Right renal pelvis (tissue), 4 donors: ENCODE data around the gene VGLL4. TPM values are rescaled to one million over a fixed set of nuclear protein-coding genes. Genes with fewer than 3 reads are reported as not detected.

Source experiments
- DNase-seq, 4 donors: peaks; one replicate each; pipeline ENCODE4 v3.0.0-alpha.2; 2013; ENCODE audit warnings: low read depth in 4 of 4, low spot score in 3 of 4, missing footprints in 1 of 4
- polyA plus RNA-seq, 4 donors: library from polyadenylated mRNA; unstranded; fragments of 120-200 nt; gene quantifications; one replicate each; pipeline ENCODE4 v1.2.1, GENCODE V29; 2013; ENCODE audit not compliant: insufficient read length in 4 of 4

VGLL4 gene
- polyA plus RNA-seq, 4 donors: 109 to 122 (median 116) TPM

DNA sequence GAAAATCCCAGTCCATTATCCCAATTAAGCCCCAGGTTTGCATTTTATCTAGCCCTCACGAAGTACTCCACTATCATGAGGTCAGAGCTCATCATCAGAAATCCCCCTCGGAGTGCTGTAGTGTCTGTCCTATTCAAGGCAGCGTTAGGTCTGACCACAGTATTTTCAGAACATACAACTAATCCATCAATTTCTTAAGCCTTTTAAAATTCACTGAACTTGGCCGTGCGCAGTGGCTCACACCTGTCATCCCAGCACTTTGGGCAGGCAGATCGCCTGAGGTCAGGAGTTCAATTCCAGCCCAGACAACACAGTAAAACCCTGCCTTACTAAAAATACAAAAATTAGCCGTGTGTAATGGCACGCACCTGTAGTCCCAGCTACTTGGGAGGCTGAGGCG is 11.9 kb downstream of the VGLL4 start:
- no peak for DNase-seq

DNA sequence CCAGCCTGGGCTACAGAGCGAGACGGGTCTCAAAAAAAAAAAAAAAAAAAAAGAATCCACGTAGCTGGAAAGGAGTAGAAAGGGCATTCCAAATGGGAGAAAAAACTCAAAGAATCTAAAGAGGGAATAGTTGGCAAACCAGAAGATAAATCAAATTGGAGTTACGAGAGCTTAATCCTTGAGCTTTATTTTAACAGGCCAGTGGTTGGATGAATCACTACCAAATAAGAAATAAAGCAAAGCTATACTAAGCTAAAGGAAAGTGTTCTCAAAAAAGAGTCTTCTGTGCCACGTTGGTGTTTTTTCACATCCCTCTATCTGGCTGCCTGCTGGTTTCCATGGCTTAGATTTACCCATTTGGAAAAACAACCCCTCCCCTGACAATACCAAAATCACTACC is 14.0 kb downstream of the VGLL4 start:
- DNase-seq: no peak

DNA sequence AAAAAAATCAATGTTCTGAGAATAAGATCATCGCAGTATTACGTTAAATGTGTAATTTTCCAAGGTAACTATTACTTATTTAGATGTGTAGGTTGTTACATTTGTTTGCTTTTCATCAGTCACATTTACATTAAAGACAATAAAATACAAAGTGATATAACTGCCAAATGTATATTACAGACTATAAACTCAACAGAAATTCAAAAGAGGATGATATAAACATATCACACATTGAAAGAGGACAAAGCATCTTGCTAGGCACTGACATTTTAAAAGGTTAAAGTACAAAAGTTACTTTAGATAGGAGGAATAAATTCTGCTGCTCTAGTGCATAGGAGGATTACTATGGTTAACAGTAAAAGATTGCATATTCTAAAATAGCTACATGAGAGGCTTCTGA is 16.1 kb downstream of the VGLL4 start:
- no peak for DNase-seq

- no peak for DNase-seq
Observed at GRCh38 chr3:11626084-11626463, 17.6 kb downstream of the VGLL4 start.

DNA sequence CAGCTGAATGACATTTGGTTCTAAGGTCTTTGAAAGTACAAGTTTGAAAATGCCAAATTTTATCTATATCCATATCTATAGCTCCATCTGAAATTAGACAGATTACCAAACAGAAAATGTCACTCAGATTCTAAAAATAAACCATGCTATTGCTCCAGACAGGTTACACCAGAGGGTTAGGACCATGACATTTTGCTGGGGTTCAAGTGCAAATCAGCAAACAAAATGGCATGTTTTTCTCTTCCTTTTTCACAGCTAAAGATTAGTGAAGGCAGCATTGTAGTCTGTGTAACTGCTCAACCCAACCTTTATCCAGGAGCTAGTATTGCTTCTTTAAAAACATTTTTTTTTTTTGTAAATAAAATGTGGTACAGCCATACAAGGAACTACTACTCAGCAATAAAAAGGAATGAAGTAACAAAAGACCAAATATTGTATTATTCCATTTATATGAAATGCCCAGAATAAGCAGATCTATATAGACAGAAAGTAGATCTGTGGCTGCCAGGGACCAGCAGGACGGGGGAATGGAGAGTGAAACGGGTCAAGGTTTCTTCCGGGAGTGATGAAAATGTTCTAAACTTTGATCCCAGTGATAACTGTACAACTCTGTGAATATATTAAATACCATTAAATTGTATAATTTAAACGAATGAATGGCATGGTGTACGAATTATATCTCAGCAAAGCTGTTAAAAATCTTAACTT is 18.2 kb downstream of the VGLL4 start:
- DNase-seq: no peak

DNA sequence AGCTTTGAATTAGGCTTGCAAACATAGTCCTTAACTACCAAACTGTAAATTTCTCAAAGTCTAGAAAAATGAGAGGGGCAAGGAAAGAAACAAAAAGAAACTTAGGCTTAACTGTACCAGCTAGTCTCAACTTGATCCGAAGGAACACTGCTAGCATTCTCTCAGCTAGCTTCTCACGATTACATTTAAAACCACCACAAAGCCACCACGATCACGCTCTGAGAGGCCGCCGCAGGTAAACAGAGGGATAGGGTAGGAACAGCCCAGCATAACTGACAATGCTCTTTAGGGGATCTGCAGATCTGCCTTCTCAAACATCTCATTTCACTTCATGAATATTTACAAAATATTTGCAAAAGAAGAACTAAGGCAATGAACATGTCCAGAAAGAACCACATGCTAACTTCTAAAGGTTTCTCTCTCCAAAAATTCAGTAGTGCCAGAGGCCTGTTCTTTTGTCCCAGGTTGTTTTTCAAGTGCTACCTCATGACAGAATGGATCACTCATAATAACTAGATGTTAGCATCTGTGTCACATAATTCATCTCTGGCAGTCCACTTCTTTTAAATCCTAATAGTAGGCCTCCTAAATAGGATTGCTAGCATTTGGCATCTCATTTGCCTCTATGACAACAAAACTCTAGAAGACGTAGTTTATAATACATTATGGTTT is 18.9 kb downstream of the VGLL4 start:
- no peak for DNase-seq

DNA sequence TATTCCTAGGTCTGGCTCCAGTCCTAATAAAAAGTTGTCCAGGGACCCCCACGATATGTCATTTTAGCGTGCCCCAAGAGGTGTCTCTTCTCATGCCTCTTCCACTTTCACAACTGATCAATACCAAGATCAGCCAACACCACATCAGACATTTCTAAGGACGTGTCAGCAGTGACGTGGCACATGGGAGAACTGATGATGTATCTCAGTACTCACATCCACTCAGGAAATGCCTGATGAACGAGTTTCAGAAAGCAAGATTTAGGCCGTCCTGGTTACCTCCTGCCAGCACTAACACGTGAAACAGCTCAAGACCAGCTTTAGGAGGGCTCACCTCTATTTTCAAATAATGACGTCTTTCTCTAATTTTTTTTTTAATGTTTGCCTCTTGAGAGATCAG is 19.6 kb downstream of the VGLL4 start:
- no peak for DNase-seq

DNA sequence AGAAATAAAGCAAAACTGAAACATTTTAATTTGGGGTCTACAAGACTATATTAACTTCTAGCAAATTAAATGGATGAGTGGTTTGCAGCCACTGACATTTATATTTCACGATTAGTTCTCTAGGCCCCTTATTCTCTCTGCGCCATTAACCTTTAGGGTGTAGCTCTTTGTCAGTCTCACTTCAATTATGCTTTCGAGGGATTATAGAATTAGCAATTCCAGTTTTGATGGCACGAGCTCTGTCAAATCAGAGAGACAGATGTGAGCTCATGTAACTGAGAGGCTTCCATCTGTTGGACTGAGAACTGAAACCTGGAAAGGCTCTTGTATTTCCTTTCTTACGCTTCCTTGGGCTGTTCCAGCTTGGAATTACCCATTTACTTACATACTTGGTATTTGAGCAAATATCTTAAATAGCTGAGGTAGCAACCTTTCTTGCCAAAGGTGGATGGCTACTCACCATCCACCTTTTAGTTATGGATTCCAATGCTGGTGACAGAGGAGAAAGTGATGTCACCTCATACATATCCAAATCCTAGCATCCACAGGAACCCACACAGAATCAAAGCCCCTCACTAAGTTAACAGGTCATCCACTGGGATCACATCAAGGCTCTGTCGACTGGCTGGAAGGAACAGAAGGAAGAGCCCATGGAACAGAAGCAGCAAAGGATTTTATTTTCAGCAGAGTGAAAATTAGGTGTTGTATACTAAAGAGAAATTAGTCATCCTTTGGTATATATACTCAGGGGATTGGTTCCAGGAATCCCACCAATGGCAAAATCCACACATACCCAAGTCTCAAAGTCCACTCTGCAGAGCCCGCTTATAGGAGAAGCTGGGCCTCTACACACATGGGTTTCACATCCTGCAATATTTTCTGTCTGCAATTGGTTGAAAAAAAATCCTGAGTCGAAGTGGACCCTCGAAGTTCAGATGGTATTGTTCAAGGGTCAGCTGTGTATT is 20.8 kb downstream of the VGLL4 start:
- no peak for DNase-seq

GRCh38 chr3:11621077-11621476 is 22.6 kb downstream of the VGLL4 start:
- no peak for DNase-seq

GRCh38 chr3:11619946-11620652 is 23.6 kb downstream of the VGLL4 start:
- DNase-seq: no peak

- no peak for DNase-seq
Observed at GRCh38 chr3:11619461-11619860, 24.3 kb downstream of the VGLL4 start.

DNA sequence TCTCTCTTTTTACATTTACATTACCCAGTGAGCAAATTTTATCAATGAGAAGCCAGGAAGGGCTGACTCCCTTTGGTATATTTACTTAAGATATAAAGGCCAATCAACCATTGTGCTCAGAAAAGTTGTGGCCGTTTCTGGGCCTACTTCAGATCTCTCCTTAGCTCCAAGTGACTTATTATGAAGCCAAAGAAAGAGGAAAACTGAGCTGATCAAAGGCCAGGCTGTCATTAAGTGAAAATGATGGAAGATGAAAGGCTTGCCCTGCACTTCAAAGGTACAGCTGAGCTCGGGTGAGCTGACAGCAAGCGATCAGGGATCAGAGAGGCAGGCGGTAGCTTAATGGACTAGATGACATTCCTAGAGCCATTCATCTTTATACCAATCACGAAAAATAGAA is 24.8 kb downstream of the VGLL4 start:
- no peak for DNase-seq

- DNase-seq: no peak
Observed at GRCh38 chr3:11616551-11616950, 27.2 kb downstream of the VGLL4 start.

DNA sequence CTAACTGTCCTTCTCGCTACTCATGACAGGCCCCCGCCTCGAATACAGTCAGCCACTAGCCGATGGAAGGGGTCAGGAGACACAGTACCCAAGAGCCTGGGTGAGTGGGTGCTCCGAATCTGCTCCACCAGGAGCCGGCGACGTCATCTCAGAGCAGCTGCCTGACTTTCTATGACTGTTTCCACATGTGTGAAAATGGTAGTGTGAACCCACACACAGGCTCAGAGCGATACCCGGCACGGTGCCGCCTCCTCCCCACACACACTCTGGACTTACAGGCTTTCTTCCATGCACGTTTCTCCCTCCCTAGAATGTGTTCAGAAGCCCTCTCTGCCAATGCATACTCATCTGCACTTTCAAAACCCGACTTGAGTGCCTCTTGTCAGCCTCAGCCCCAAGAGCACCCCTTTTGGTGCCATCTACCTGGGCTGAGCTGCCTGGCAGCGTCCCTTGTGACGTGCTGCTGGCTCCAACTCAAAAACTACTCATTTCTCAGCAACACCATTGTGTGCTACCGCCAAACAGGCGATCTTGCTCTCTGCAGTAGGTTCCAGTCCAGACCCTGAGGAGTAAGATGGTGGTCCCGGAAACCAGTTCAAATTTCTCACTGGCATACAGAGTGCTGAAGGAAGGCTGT is 29.7 kb downstream of the VGLL4 start:
- DNase-seq: no peak

DNA sequence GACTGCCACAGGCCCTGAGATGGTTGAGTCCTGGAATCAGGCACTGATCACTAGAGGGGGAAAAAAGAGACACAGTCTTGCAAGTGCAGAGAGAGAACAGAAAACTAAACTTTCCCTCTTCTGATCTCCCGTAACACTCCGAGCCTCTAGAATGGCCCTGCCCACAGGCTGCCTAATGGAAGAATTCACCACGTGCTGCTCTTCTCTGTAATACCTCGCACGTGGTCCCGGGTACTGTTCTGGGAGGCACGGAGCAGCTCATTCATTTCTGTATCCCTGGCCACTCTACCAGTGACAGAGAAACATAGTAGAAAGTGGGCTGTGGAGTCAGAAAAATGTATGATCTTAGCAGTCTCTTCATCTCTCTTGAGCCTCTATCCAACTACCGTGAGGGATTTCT is 30.4 kb downstream of the VGLL4 start:
- DNase-seq: no peak

DNA sequence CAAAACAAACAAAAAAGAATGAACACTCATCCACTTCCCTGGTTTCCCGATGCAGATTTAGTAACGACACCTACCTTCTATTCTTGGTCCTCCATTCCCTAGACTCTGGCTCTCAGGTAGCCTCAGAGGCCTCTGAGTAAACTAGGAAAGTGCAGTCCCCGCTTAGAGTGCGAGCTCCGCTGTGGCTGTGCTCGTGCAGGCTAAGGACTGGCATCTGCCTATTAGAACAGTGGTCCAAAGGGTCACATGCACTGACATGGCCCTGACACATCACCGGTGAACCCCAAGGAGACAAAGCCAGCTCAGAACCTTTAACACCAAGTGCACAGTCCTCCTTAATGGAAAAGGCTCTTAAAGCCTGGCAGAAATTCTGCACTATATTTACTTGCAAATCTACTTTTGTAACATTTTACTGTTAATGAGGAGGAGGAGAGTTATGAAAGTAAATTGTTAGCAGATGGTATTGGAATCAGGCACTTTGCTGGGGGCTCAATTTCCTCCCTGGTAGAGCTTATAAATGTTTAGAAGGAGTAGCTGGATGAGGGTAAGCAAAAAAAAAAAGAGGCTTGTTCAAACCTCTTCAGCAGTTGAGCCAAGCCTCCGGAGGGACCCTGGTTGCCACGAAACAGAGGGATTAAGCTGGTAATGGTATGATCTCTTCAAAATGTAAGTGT is 31.1 kb downstream of the VGLL4 start:
- DNase-seq: no peak

DNA sequence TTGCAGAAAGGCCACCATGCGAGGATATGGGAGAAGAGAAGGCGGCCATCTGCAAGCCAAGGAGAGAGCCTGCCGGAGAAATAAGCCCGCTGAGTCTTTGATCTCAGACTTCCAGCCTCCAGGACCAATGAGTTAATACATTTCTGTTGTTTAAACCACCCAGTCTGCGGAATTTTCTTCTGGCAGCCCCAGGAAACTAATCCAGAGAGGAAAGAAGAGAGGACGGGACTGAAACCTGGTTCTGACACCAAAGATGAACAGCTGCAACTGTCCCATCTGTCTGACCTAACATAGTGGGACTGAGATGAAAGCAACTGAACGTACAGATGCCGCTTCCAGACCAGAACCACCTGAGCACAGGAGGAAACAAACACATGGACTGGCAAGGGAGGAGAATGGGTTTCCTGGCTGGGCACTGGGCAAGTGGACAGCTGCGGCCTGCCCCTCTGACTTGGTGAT is 32.3 kb downstream of the VGLL4 start:
- DNase-seq: no peak

GRCh38 chr3:11610700-11611275 is 32.9 kb downstream of the VGLL4 start:
- no peak for DNase-seq

- no peak for DNase-seq
Observed at GRCh38 chr3:11610044-11610671, 33.6 kb downstream of the VGLL4 start.
